Ureter (tissue), 1 donor: ENCODE measurements around the gene CLIC4. TPM values are rescaled to one million over a fixed set of nuclear protein-coding genes. Genes with fewer than 3 reads are reported as not detected.
"Not testable (repeated sequence)": the region's sequence is repeated elsewhere in the genome, so short reads cannot be mapped to it uniquely, and the experiment has no call there.

Experiments used
- DNase-seq: peaks from one replicate; pipeline ENCODE4 v3.0.0-alpha.2; 2020; ENCODE audit warnings: low spot score
- total RNA-seq: library from RNA; stranded (reverse); gene quantifications from one replicate; pipeline ENCODE4 v1.2.4, GENCODE V29; 2023
- donor health status: DM: yes; HTN: yes; CAD: no.

CLIC4 gene
- total RNA-seq, 1 donor from 2014 or later: 163 TPM

- peak; percentile 73 for DNase-seq
These were observed 615 bp downstream of the CLIC4 start for GRCh38 chr1:24745711-24746413.

DNA sequence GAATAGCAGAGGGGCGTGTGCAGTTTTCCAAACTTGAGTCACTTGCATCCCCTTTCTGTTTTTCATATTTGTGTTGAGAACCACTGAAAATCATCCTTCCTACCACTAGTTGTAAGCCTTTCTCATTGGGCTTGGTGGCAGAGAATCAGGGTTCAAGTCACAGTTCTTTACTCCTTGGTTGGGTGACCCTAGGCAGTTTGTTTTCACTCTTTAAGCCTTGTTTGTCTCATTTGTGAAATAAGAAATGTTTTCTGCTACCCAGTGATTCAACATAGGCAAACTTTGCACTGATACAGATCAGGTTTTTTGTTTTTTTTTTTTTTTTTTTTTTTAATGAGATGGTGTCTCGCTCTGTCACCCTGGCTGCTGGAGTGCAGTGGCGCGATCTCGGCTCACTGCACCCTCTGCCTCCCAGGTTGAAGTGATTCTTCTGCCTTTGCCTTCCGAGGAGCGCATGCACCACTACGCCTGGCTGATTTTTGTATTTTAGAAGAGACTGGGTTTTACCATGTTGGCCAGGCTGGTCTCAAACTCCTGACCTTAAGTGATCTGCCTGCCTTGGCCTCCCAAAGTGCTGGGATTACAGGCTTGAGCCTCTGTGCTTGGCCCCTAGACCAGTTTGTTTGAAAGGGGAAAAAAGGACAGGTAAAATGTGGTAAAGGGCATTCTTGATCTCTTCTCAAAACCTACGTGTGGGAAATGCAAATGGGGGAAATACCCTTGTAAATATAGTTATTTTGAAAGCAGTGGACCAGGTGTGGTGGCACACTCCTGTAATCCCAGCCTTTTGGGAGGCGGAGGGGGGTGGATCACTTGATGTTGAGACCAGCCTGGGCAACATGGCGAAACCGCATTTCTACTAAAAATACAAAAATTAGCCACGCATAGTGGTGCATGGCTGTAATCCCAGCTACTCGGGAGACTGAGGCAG is 3.2 kb downstream of the CLIC4 start:
- DNase-seq: no peak

- DNase-seq: no peak
These were observed 4.0 kb downstream of the CLIC4 start for GRCh38 chr1:24749252-24749651.

- DNase-seq: no peak
These were observed 4.6 kb downstream of the CLIC4 start for GRCh38 chr1:24749886-24750285.

DNA sequence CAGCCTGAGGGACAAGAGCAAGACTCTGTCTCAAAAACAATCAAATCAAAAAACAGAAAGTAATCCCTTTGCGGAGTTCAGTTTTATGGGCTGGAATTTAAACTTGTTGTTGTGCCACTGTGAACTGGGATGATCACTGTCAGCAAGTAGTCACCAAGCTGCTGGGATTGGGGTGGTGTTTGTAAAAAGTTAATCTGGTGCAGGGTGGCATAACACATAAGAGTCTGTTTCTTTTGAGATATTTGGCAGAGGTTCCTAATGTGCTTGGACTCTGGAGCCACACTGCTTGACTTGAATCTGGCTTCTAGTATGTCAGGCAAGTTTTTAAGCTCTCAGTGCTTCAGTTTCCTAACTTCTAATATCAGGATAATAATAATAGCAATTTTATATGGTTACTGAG is 6.6 kb downstream of the CLIC4 start:
- no peak for DNase-seq

- no peak for DNase-seq
These were observed 7.1 kb downstream of the CLIC4 start for GRCh38 chr1:24752305-24752704.

DNA sequence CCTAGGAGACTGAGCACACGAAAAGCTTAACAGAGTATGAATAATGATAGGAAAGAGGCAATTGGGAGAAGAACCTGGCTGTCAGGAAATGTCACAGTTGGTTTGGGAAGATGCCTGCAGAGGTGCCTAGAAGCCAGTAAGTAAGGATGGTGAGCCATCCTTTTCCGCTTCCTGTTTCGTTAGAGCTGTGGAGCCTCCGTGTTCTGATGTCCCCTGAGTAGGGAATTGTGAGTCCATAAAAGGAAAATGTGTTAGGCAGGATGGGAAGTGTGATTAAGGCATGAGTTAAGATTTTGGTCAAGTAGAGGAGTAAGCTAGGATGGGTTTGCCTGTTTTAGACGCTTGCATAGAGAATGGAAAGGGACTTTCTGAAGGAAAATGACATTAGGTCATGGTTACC is 9.0 kb downstream of the CLIC4 start:
- no peak for DNase-seq

DNA sequence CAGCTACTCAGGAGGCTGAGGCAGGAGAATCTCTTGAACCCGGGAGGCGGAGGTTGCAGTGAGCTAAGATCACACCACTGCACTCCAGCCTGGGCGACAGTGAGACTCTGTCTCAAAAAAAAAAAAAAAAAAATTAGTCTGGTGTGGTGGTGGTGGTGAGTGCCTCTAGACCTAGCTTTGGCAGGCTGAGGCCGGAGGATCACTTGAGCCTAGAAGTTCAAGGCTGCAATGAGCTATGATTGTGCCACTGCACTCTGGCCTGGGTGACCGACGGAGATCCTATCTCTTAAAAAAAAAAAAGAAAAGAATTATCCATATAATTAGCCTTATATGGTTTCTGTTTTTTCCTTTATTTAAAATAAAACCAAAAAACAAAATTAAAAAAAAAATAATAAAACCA is 10.1 kb downstream of the CLIC4 start:
- DNase-seq: not testable (repeated sequence)

- no peak for DNase-seq
These were observed 11.1 kb downstream of the CLIC4 start for GRCh38 chr1:24756395-24756794.

DNA sequence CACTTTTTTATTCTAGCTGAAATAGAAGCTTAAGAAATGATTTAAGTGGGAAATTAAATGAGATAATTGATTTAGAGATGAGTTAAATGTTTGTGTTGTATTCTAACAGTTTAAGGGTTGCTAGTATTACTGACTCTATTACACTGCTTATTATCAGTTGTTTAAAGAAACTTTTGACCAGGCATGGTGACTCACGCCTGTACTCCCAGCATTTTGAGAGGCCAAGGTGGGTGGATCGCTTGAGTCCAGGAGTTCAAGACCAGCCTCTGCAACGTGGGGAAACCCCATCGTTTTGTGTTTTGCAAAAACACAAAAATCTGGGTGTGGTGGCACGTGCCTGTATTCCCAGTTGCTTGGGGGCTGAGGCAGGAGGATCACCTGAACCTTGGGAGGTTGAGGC is 14.2 kb downstream of the CLIC4 start:
- no peak for DNase-seq

- no peak for DNase-seq
These were observed 16.3 kb downstream of the CLIC4 start for GRCh38 chr1:24761582-24761981.

DNA sequence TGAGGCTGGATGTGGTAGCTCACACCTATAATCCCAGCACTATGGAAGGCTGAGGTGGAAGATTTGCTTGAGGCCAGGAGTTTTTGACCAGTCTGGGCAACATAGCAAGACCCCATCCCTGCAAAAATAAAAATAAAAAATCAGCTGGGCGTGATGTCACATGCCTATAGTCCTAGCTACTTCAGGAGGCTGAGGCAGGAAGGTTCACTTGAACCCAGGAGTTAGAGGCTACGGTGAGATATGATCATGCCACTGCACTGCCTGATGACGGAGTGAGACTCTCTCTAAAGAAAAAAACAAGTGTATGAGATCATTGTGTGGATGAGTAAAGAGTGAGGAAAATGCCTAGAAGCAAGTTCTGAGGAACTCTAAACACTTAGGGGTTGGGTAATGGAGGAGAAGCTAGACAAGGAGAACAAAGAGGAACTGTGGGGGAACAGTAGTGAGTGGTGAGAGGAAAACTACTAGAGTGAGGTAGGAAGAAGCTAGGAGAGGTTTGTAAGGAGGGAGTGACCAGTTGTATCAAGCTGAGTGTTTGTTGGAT is 17.0 kb downstream of the CLIC4 start:
- DNase-seq: no peak

GRCh38 chr1:24763671-24764070 is 18.4 kb downstream of the CLIC4 start:
- DNase-seq: no peak

- DNase-seq: no peak
These were observed 19.2 kb downstream of the CLIC4 start for GRCh38 chr1:24764439-24764838.

DNA sequence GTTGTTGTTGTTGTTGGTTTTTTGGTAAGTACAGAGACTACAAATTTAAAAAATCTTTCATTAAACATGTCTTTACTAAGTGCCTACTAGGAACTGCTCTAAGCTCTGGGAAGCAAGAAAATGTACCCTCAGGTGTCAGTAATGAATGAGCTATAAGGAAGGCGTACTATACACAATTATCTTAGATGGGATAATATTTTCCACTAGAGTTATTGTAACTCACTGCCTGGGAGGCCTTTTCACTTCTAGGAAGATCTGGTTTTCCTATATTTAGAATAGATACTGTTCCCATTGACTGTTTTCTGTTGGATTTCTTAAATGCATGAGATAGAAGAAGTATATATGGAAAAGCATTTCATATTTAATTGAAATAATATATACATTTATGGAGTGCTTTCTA is 19.6 kb downstream of the CLIC4 start:
- DNase-seq: no peak

DNA sequence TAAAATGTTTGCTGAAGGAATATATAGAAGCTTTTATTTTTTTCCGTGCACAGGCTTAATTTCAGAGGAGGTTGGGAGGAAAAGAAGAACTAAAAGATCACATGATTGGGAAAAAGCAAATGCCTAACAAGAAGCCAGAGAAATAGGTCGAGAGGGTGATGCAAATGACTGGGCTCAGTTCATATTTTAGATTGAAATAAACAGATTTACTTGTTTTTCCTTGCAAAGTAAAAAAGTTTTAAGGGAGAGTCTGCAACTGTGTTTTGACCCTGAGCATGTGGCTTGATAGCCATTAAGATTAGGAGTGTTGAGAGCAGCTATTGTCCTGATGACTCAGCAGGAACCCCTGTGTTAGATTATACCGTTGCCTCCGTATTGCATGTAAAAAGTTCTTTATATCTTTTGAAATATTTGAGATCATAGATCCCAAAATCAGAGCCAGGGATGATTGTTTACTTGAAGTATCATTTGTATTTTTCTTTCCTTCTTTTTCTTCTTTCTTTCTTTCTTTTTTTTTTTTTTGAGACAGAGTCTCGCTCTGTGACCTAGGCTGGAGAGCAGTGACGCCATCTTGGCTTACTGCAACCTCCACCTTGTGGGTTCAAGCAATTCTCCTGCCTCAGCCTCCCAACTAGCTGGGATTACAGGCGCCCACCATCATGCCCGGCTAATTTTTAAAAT is 20.2 kb downstream of the CLIC4 start:
- no peak for DNase-seq

- no peak for DNase-seq
These were observed 22.1 kb downstream of the CLIC4 start for GRCh38 chr1:24767351-24767750.

DNA sequence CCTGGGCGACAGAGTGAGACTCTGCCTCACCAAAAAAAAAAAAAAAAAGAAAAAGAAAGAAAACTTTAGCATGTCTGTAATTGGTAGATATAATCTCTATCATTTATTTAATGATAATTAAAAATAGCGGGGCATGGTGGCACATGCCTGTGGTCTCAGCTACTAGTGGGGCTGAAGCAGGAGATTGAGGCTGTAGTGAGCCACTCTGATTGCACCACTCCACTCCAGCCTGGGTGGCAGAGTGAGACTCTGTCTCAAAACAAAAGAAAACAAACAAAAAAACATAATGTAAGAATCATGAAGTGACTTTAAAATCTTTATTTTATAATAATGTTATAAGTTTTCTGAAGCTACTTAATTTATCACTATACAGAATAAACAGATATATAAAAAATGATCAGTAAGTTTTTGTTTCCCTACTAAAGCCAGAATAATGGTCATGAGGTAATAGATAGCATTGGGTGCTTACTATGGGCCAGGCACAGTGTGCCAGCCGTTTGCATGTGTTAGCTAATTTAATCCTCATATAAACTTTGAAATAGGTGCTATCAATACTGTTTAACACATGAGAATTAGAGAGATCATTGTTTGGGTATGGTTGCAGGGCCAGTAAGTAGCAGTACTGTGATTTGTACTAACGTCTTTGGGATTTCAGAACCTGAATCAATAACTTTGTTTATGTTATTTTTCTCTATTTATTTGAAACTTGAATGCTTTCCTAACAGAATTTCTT is 23.8 kb downstream of the CLIC4 start:
- no peak for DNase-seq

- no peak for DNase-seq
These were observed 24.7 kb downstream of the CLIC4 start for GRCh38 chr1:24769656-24770651.

DNA sequence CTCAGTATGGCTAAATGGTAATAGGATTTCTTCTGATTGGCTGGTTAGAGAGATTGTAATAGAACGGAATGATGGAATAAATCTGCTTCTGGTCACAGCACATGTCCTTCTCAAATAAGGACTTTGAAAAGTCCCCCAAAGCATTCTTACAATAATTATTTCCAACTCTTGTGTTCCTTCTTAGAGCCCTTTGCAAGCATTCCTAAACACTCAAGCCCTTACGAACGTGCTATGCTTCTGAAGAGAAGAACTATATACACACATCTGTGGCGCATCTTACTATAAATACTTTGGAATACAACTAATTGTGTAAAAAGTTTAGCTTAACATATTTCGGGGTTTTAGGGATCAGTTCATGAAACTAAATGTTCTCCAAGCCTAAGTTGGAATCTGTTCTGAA is 25.6 kb downstream of the CLIC4 start:
- DNase-seq: no peak
